NCI-H2081 (cell line): Measurements from ENCODE around the gene PCED1B.
A peak's percentile ranks its signal among the peaks of the same experiment; 100 is the strongest.
"Not testable (repeated sequence)": the region's sequence is repeated elsewhere in the genome, so short reads cannot be mapped to it uniquely, and the experiment has no call there.

ENCODE experiments used
- DNase-seq, 2 experiments: peaks; one replicate each; lab custom pipeline; 2025; lab: John Stamatoyannopoulos, UW

The PCED1B gene

DNA sequence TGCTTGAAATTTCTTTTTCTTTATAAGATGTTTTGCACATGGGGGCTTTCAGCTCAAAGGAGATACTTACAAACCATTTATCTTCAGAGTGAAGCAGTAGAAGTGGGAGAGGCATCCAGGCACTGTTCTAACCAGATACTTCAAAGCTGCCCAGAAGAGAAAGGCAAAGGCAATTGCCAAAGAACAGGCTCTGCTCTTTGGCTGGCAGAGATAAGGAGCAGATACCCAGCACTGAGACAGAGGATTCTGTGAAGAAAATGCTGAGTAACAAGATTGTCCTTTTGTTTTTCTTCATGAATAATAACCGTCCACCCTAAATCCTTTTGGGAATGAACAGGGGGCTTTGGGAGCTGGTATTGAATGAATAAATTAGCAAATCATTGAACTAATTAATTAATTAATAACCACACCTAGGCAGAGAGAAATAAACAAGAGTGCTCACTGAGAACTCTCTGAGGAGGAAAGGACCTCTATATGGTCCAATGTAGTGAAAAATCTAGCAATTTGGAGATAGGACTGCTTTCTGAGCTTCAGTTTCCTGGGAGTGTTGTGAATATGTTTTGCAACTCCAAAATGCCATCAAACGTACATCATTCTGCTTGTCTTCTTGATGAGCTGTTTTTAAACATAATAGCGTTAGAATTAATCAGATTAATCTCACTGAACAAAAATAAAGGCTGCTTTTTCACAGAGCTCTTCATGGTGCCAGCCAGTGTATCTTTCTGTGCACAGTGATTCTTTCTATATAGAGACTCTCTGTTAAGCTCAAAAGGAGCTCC lies 193.2 kb downstream of the PCED1B start:
- no peak for DNase-seq

DNA sequence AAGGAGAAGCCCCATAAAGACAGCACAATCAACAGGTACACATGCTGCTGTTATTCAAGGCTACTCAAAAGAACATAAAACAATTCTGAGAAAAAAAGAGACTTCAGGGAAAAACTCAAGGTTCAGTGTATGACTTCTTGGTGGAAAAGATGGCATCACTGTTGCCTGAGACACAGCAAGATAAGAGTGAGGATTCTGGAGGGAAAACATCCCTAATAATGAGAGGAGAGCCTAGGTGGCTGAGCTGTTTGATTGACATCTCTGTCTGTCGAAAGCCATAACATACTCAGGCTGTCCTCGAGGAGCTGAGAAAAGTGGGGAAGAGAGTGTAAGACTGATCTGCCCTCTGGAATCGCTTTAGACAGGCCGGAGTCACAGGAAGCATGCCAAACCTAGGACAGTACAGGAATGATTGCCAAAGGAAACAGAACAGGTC lies 193.8 kb downstream of the PCED1B start:
- DNase-seq, result no peak

DNA sequence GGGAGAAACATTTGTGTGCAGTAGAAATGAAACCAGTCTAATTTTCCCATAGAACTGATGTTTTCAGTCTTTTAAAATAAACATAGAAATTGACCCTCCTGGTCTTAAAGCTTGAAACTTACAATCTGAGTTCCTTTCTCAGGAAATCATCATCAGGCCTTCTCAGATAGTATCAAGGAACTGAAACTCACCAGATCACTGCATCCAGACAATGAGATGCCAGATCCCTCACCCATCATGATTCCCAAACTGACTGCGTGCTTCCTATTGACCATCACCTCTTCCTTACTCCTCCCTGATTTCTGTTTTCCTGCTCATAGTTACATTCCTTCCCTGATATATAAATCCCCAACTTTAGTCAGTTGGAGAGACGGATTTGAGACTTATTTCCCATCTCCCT lies 195.3 kb downstream of the PCED1B start:
- no peak for DNase-seq

- DNase-seq, result no peak
Observed at GRCh38 chr12:47276253-47276620, 196.8 kb downstream of the PCED1B start.

- DNase-seq, result peak in 1 of 2 experiments; percentile 38
Observed at GRCh38 chr12:47276621-47277309, 197.3 kb downstream of the PCED1B start.

DNA sequence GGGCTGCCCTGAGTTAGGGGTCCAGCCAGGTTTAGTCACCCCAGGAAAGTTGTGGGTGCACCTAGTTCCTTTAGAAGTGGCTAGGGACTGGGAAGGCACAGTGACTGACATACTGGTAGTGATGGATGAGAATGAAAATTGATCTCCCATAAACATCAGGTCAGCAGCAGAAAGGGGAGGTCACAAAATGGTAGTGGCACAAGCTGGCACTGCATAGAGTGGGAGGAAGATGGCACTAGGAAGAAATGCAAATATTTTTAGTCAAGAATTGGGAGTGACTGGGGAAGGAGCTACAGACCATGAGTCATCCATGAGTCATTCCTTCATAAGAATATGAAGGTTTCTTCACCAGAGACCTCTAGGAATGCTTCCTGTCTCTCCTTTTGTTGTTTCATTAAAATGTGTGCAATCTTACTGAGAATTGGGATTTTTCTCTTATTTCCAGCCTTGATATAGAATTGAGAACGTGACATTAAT lies 198.6 kb downstream of the PCED1B start:
- no peak for DNase-seq

DNA sequence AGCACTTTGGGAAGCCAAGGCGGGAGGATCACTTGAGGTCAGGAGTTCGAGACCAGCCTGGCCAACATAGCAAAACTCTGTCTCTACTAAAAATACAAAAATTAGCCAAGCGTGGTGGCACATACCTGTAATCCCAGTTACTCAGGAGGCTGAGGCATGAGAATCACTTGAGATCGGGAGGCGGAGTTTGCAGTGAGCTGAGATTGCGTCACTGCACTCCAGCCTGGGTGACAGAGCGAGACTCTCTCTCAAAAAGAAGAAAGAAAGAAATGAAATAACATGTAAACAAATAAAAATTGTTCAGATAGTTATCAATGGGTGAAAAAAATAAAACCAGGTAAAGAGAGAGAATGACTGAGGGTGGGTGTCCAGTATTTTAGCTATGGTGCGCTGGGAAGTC lies 200.3 kb downstream of the PCED1B start:
- DNase-seq, result not testable (repeated sequence)

DNA sequence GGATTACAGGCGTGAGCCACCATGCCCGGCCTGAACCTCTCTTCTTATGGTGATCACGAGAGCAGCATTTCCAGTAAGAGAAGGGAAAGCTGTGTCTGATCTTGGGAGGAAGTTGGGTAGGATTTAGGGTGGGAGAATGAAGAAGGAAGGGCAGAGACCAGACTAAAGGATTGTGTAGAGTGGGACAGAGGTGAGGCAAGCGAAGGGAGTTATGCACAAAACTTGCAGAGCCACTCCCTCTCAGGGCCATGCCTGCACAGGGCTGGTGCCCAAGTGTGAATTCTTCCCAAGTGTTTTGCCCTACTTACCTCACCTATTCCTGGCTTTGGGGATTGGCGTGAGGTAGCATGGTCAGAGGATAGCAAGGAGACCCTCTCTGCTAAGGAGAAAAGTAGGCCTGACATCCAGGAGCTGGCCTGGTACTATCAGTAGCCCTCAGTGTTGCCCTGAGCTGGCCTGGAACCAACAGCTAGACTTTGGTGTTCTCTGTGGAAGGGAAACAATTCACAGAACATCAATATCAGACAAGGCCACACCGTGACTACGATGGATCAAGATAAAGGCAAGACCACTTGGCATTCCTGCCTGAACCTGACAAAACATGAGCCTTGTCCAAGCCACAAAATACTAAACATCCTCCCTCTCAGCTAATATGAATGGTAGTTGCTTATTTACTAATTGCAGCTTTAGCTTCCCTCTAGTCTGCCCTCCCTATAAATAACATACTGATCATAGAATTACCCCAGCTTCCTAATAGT lies 201.3 kb downstream of the PCED1B start:
- DNase-seq, result no peak

- no peak for DNase-seq
Observed at GRCh38 chr12:47281667-47282171, 202.3 kb downstream of the PCED1B start.

- DNase-seq, result no peak
Observed at GRCh38 chr12:47282206-47282605, 202.8 kb downstream of the PCED1B start.
